MV-4-11 (cell line): ENCODE results near the gene CCT3.
A peak's percentile ranks its signal among the peaks of the same experiment; 100 is the strongest.
"Not testable (repeated sequence)": the region's sequence is repeated elsewhere in the genome, so short reads cannot be mapped to it uniquely, and the experiment has no call there.

Experiments
- DNase-seq: peaks from one replicate; lab custom pipeline; 2025; lab: John Stamatoyannopoulos, UW

CCT3 gene

GRCh38 chr1:156336242-156336641 is 1.9 kb downstream of the CCT3 start:
- no peak for DNase-seq

GRCh38 chr1:156323179-156323578 is 14.9 kb downstream of the CCT3 start:
- DNase-seq, result not testable (repeated sequence)

DNA sequence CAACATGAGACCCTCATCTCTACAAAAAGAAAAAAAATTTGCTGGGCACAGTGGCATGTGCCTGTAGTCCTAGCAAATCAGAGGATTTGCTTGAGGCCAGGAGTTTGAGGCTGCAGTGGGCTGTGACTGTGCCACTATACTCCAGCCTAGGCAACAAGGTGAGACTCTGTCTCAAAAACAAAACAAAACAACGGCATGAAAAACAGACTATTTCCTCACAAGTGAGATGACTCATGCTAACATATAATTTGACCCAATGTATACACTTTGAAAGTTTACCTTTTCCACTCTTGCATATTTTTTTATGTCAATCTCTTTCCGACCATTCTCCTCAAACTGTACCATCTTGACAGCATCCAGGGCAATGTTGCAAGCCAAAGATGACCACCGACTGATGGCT is 17.5 kb downstream of the CCT3 start:
- DNase-seq, result no peak

GRCh38 chr1:156319664-156320063 is 18.4 kb downstream of the CCT3 start:
- peak; percentile 12 for DNase-seq

DNA sequence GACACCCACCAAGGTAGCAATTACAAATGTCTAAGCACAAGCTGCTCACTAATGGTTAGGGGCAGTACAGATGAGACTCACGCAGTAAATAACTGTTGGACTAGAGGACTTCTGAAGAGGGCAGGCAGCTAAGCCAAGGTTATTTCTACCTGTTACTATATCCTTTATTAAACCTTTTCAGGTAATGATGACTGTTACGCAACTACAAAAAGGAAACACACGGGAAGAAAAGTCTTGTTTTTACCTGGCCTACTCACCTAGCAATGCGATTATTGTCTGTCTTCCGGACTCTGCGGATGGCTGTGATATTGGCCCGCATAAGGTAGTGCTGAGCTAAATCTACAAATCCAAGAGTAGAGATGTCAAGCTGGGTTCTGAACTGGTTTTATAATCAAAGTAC is 21.2 kb downstream of the CCT3 start:
- no peak for DNase-seq

GRCh38 chr1:156310962-156311361 is 27.1 kb downstream of the CCT3 start:
- peak; percentile 72 for DNase-seq

GRCh38 chr1:156308078-156308477 is 30.0 kb downstream of the CCT3 start:
- no peak for DNase-seq

- DNase-seq, result no peak
Observed at GRCh38 chr1:156305215-156305614, 32.9 kb downstream of the CCT3 start.

GRCh38 chr1:156303241-156303640 is 34.9 kb downstream of the CCT3 start:
- DNase-seq, result no peak

DNA sequence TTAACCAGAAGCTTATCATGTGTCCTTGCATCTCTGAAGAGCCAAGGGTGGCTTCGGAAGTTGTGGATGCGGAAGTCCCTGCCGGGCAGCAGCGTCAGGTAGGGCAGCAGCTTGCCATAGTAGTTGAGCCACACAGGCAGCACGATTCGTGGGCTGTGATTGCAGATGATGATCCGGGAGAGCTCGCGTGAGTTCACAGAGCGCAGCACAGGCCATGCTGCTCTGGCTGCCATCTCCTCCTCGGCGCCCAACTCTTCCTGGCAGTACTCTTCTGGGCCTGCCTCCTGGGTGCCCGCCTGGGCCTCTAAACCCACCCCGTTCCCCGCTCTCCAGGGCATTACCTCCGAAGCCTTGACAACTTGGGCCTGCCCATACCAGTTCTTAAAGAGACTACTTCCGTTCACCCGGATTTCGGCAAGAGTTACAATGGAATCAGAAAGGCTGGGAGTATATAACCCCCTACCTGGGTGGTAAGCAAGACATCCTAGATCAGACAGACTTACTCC is 39.2 kb downstream of the CCT3 start, which contains the start of gene VHLL:
TSS of gene VHLL (minus strand) at position 456 of the 506 bp plus-strand sequence. CDS start at position 338, 118 bp downstream.
- no peak for DNase-seq

DNA sequence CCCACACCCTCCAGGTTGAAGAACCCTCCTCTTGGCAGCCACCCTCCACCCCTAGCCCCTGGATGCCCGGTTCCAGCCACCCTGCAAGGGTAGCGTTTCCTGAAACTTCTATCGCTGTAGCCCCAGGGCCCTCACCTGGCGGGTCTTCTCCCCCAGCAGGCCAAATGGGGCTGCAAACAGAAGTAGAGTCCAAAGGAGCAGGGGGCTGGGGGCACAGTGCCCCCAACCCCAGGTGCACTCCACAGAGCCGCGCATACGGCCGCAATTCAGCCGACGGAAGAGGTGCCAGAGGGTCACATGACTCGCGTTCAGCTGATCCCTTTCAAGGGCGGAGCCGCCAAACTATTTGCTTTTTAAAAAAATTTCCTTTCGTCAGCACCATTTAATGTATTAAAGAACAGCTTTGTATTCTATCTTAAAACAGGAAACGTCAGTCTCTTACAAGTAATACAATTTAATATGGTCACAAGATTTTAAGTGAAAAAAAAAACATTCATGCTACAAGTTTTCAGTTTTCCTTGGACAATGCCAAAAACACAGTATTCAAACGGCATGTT is 42.6 kb downstream of the CCT3 start, which contains the start of gene GLMP:
TSS of gene GLMP (minus strand) at position 289 of the 557 bp plus-strand sequence. CDS start at position 255, 34 bp downstream.
- peak; percentile 31 for DNase-seq

DNA sequence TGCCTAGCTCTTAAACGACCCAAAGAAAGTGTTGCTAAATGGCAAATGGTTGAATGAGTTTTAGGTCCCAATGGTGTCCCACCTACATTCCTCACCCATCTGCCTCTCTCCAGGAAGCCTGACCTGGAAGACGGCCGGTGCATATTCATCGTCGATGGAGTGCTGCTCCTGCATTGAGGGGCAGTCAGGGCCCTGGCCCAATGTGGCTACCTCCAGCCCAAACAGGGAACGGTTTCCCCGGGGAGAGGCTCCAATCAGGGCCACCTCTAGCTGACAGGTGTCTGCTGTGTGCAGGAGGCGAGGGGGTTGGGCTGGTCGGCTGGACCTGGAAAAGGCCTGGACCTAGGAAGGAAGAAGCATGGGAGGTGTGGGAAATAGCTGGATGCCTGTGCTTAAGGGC is 44.2 kb downstream of the CCT3 start:
- DNase-seq, result no peak

DNA sequence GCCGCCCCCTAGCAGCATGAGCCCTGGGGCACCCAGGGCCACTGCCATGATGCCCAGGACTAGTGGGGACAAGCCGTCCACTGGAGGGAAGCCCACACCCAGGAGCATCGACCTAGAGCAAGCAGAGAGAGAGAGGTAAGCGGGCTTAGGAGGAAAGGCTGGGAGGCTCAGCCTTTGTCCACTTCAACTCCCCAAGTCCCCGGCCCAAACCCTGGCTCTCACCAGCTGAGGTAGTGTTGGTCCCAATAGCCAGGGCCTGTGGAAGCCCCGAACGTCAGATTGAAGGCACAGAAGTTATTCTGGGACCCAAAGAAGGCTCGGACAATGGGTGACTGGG is 45.0 kb downstream of the CCT3 start:
- DNase-seq, result no peak

- DNase-seq, result peak; percentile 56
Observed at GRCh38 chr1:156291226-156292061, 46.6 kb downstream of the CCT3 start.

DNA sequence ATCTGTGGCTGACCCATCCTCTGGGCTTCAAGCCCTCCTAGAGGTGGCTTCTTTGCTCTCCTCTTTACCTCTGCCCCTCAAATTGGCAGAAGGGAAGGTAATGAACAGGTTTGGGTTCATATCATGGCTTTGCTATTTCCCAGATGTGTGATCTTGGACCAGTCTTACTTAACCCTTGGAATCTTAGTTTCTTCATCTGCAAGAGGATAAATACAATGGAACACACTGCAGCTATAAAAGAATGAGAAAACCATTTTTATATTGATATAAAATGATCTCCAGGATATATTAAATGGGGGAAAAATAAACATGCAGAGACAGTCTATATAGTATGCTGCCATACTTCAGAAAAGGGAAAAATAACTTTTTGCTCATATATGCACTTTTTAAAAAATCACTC is 48.2 kb downstream of the CCT3 start:
- no peak for DNase-seq

DNA sequence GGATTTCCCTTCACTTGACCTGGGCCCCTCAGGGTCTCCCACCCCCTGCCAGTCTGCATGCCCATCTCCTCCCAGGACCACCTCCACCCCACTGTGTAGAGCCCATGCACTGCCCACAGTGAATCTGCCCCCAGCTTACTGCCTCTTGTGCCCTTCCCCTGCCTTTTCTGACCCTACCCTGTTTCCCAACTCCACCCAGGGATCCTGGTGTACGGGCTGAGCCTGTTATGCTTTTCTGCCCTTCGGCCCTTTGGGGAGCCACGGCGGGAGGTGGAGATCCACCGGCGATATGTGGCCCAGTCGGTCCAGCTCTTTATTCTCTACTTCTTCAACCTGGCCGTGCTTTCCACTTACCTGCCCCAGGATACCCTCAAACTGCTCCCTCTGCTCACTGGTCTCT is 52.0 kb downstream of the CCT3 start:
- no peak for DNase-seq

GRCh38 chr1:156285437-156285836 is 52.7 kb downstream of the CCT3 start:
- no peak for DNase-seq

DNA sequence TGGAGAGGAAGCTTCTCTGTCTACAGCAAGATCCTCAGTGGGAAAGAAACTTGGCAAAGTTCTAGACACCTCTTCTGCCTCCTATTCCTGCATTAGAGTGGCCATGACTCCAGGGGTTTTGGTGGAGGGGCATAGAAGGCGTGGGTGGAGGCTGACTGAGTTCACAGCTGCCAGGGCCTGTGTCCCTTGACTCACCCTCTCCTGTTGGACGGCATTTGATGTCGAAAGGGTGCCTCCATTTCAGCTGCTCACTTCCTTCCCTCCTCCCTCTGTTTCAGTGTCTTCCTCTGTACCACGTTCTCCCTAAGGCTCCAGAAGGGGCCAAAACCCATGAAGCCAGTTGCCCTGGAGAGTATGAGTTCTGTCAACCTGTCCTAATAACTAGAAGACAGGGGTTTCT is 53.3 kb downstream of the CCT3 start:
- peak; percentile 34 for DNase-seq

DNA sequence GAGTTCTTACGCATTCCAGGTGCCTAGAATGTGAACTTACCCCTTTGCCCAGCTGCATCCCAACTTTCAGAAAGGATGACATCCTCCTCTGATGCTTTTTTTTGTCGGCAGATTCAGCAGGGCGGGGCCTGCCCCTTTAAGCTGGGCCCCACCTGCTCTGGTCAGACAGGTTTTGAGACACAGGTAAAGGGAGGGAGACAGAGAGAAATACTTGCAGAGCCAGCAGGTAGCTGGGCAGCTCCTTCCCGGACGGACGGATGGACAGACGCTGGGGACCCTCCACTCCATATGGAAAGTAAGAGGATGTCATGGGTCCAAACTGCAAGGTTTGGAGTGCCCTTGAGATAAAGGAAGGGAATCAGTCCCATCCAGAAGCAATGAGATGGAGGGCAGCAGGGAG is 54.0 kb downstream of the CCT3 start, which contains the start of gene TMEM79:
TSS of gene TMEM79 (plus strand) at position 214 of the 400 bp plus-strand sequence. CDS start 902 bp downstream, outside the sequence.
- DNase-seq, result no peak

GRCh38 chr1:156283521-156283920 is 54.6 kb downstream of the CCT3 start:
- no peak for DNase-seq

GRCh38 chr1:156282479-156283222 is 55.4 kb downstream of the CCT3 start, which contains the start of gene SMG5:
Gene SMG5 (minus strand): TSS chr1:156282825. CDS start chr1:156282680, 145 bp downstream.
- DNase-seq, result peak; percentile 97
